GM21526 (cell line): ENCODE measurements around the gene PIK3C2G.

ENCODE experiments used
- ATAC-seq: cut with Tn5 transposase; IDR thresholded peaks from one replicate; pipeline ENCODE4 v1.9.1; 2021; ENCODE audit warnings: moderate library complexity; ENCODE audit not compliant: unreplicated experiment, low FRiP score

PIK3C2G gene

GRCh38 chr12:18400186-18400585 is 138.9 kb downstream of the PIK3C2G start:
- ATAC-seq: no peak

- ATAC-seq: no peak
These were observed 141.7 kb downstream of the PIK3C2G start for GRCh38 chr12:18402872-18403611.

- no peak for ATAC-seq
These were observed 150.1 kb downstream of the PIK3C2G start for GRCh38 chr12:18411453-18411852.

- ATAC-seq: no peak
These were observed 153.4 kb downstream of the PIK3C2G start for GRCh38 chr12:18414671-18415070.

GRCh38 chr12:18415227-18415626 is 153.9 kb downstream of the PIK3C2G start:
- ATAC-seq: no peak

GRCh38 chr12:18416412-18416811 is 155.1 kb downstream of the PIK3C2G start:
- ATAC-seq: no peak

- no peak for ATAC-seq
These were observed 158.0 kb downstream of the PIK3C2G start for GRCh38 chr12:18419311-18419710.

- no peak for ATAC-seq
These were observed 160.5 kb downstream of the PIK3C2G start for GRCh38 chr12:18421867-18422266.

- ATAC-seq: no peak
These were observed 161.6 kb downstream of the PIK3C2G start for GRCh38 chr12:18422871-18423270.

GRCh38 chr12:18424857-18425256 is 163.5 kb downstream of the PIK3C2G start:
- no peak for ATAC-seq

GRCh38 chr12:18427520-18427919 is 166.2 kb downstream of the PIK3C2G start:
- no peak for ATAC-seq

GRCh38 chr12:18428416-18428815 is 167.1 kb downstream of the PIK3C2G start:
- ATAC-seq: no peak

- ATAC-seq: no peak
These were observed 168.0 kb downstream of the PIK3C2G start for GRCh38 chr12:18429366-18429765.

- no peak for ATAC-seq
These were observed 169.2 kb downstream of the PIK3C2G start for GRCh38 chr12:18430425-18431048.

- no peak for ATAC-seq
These were observed 170.5 kb downstream of the PIK3C2G start for GRCh38 chr12:18431771-18432170.

- ATAC-seq: no peak
These were observed 170.9 kb downstream of the PIK3C2G start for GRCh38 chr12:18432206-18432605.

GRCh38 chr12:18436170-18436569 is 174.9 kb downstream of the PIK3C2G start:
- no peak for ATAC-seq

GRCh38 chr12:18439541-18439940 is 178.2 kb downstream of the PIK3C2G start:
- no peak for ATAC-seq

- no peak for ATAC-seq
These were observed 182.6 kb downstream of the PIK3C2G start for GRCh38 chr12:18443768-18444437.

GRCh38 chr12:18446061-18446644 is 184.8 kb downstream of the PIK3C2G start:
- no peak for ATAC-seq

- no peak for ATAC-seq
These were observed 193.0 kb downstream of the PIK3C2G start for GRCh38 chr12:18454330-18454729.
